ENCODE measurements around the gene SUFU. TPM values are rescaled to one million over a fixed set of nuclear protein-coding genes. Genes with fewer than 3 reads are reported as not detected.
A peak's percentile ranks its signal among the peaks of the same experiment; 100 is the strongest.

Gene SUFU
- total and polyA plus RNA-seq, 4 donors, result 3.5 to 14.8 (median 9.8) TPM

DNA sequence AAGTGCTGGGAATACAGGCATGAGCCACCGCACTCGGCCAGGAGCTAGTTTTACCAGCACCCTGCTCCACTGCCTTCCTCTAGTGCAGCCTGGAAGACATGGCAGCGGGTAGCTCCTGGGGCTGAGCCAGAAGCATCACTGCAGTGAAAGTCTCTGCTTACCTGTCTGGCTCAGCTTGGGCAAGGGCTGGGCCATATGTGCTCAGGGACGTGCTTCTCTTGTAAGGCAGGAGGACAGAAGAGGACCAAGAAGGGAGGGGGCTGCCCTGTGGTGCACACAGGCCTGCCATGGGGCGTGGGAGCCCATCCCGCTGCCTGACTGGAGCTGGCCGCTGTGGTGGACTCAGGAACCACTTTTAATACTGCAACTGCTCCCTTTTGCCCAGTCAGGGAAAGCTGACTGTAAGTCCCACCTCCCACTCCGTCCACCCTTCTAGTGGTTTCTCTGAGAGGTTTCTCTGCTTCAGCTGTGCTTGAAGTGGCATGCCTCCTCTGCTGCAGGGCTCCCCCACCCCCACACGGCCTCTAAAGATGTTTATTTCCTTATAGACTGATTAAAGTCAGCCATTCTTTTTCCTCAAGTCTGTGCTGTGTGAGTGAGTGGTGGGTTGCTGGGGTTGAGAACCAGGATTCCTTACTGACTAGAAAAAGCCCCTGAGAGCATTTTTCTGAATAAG lies 27.2 kb upstream of the SUFU start:
- peaks cover 0 to 2% (median 0%) of the 10 kb centered on the region in 5 donors for H3K4me1 ChIP-seq (ENCODE audit: control insufficient read depth in 5 of 5, insufficient read depth in 5 of 5, low read length in 5 of 5)
- H3K9ac ChIP-seq (ENCODE audit: insufficient read depth in 1 of 2, low read length in 2 of 2), result no peak overlapping the region
- ATAC-seq (ENCODE audit: insufficient read depth, low FRiP score), result peak; percentile 44
- H3K27me3 ChIP-seq (ENCODE audit: control insufficient read depth in 3 of 3, insufficient read depth in 3 of 3, low read length in 2 of 3), result no peaks in the 10 kb centered on the region
- H3K9me3 ChIP-seq (ENCODE audit: control insufficient read depth in 4 of 4, insufficient read depth in 3 of 4, low read length in 3 of 4), result no peaks in the 10 kb centered on the region
- TF ChIP-seq, protein P1, sequence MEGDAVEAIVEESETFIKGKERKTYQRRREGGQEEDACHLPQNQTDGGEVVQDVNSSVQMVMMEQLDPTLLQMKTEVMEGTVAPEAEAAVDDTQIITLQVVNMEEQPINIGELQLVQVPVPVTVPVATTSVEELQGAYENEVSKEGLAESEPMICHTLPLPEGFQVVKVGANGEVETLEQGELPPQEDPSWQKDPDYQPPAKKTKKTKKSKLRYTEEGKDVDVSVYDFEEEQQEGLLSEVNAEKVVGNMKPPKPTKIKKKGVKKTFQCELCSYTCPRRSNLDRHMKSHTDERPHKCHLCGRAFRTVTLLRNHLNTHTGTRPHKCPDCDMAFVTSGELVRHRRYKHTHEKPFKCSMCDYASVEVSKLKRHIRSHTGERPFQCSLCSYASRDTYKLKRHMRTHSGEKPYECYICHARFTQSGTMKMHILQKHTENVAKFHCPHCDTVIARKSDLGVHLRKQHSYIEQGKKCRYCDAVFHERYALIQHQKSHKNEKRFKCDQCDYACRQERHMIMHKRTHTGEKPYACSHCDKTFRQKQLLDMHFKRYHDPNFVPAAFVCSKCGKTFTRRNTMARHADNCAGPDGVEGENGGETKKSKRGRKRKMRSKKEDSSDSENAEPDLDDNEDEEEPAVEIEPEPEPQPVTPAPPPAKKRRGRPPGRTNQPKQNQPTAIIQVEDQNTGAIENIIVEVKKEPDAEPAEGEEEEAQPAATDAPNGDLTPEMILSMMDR (IDR thresholded peaks at IDR 0.05; ENCODE audit: control extremely low read depth, extremely low read depth), result no peak
- DNase-seq, result peak; percentile 26 to 76 (median 32)
- WGBS, 2 donors, result 64 to 69% methylated on average over 9 of the region's 9 CpGs
- peaks cover 2 to 37% (median 8%) of the 10 kb centered on the region in 4 donors for H3K36me3 ChIP-seq (ENCODE audit: control insufficient read depth in 4 of 4, insufficient read depth in 4 of 4, low read length in 4 of 4)
- H3K4me3 ChIP-seq, result no peak overlapping the region
- H3K27ac ChIP-seq (ENCODE audit: low read depth in 1 of 2, low read length in 1 of 2), result peak overlapping the region in 1 of 2 donors; percentile 64

DNA sequence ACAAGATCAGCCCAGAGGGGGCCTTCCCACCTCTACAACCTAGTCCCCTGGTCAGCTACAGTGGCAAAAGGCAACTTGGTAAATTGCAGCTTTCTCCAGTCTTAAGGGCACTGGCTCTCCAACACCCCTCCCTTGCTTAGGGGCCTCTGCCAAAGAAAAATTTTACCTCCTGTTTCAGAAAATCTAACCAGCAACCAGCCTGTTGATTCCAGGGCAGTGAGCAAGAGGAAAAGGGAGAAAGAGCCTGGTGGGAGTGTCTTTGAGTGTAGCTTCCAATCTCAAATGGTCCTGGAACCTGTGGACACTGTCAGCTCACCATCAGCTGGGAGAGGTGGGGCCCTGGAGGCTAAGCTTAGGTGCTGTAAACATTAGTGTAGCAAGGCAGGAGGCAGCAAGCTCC lies 24.1 kb upstream of the SUFU start:
- no peak overlapping the region for H3K9ac ChIP-seq (ENCODE audit: insufficient read depth in 1 of 2, low read length in 2 of 2)
- peaks cover 0 to 2% (median 0%) of the 10 kb centered on the region in 5 donors for H3K4me1 ChIP-seq (ENCODE audit: control insufficient read depth in 5 of 5, insufficient read depth in 5 of 5, low read length in 5 of 5)
- H3K27ac ChIP-seq (ENCODE audit: low read depth in 1 of 2, low read length in 1 of 2), result peak overlapping the region in 1 of 2 donors; percentile 20
- H3K27me3 ChIP-seq (ENCODE audit: control insufficient read depth in 3 of 3, insufficient read depth in 3 of 3, low read length in 2 of 3), result no peaks in the 10 kb centered on the region
- H3K9me3 ChIP-seq (ENCODE audit: control insufficient read depth in 4 of 4, insufficient read depth in 3 of 4, low read length in 3 of 4), result no peaks in the 10 kb centered on the region
- no peak for ATAC-seq (ENCODE audit: insufficient read depth, low FRiP score)
- no peak for DNase-seq
- H3K4me3 ChIP-seq, result no peak overlapping the region
- TF ChIP-seq, protein P1 (IDR thresholded peaks at IDR 0.05; ENCODE audit: control extremely low read depth, extremely low read depth), result no peak
- peaks cover 27 to 55% (median 29%) of the 10 kb centered on the region in 4 donors for H3K36me3 ChIP-seq (ENCODE audit: control insufficient read depth in 4 of 4, insufficient read depth in 4 of 4, low read length in 4 of 4)

GRCh38 chr10:102480396-102480795 lies 23.4 kb upstream of the SUFU start:
- DNase-seq (no peak), ATAC-seq (ENCODE audit: insufficient read depth, low FRiP score) (no peak)
- no peak overlapping the region for H3K9ac ChIP-seq (ENCODE audit: insufficient read depth in 1 of 2, low read length in 2 of 2)
- H3K4me1 ChIP-seq (ENCODE audit: control insufficient read depth in 5 of 5, insufficient read depth in 5 of 5, low read length in 5 of 5), result peaks cover 0 to 2% (median 0%) of the 10 kb centered on the region in 5 donors
- H3K27me3 ChIP-seq (ENCODE audit: control insufficient read depth in 3 of 3, insufficient read depth in 3 of 3, low read length in 2 of 3), result no peaks in the 10 kb centered on the region
- H3K4me3 ChIP-seq, result no peak overlapping the region
- no peak overlapping the region for H3K27ac ChIP-seq (ENCODE audit: low read depth in 1 of 2, low read length in 1 of 2)
- TF ChIP-seq, protein P1 (IDR thresholded peaks at IDR 0.05; ENCODE audit: control extremely low read depth, extremely low read depth), result no peak
- H3K9me3 ChIP-seq (ENCODE audit: control insufficient read depth in 4 of 4, insufficient read depth in 3 of 4, low read length in 3 of 4), result no peaks in the 10 kb centered on the region
- WGBS, 2 donors, result 89 to 93% methylated on average over 9 of the region's 9 CpGs
- H3K36me3 ChIP-seq (ENCODE audit: control insufficient read depth in 4 of 4, insufficient read depth in 4 of 4, low read length in 4 of 4), result peaks cover 30 to 63% (median 35%) of the 10 kb centered on the region in 4 donors

All from lung (tissue), 12 donors.